GM12891 (cell line): Measurements from ENCODE around the gene PON1.

Experiments
- PAX5 ChIP-seq: IDR thresholded peaks from 2 replicates; pipeline ENCODE4 v1.6.1; 2011; ENCODE audit warnings: low read length, moderate library complexity, mild to moderate bottlenecking; ENCODE audit not compliant: insufficient read depth, severe bottlenecking
- POLR2A ChIP-seq: IDR thresholded peaks from 2 replicates; pipeline ENCODE4 v1.6.1; 2011; ENCODE audit warnings: low read depth, low read length, control low read depth
- POLR2AphosphoS5 ChIP-seq: IDR thresholded peaks from 2 replicates; pipeline ENCODE4 v1.6.1; 2011; ENCODE audit warnings: low read depth, low read length, control low read depth
- SPI1 ChIP-seq: IDR thresholded peaks from 2 replicates; pipeline ENCODE4 v1.6.1; 2011; ENCODE audit warnings: low read depth, low read length, control low read depth
- TAF1 ChIP-seq: IDR thresholded peaks from 2 replicates; pipeline ENCODE4 v1.6.1; 2011; ENCODE audit warnings: low read depth, low read length, control low read depth

DNA sequence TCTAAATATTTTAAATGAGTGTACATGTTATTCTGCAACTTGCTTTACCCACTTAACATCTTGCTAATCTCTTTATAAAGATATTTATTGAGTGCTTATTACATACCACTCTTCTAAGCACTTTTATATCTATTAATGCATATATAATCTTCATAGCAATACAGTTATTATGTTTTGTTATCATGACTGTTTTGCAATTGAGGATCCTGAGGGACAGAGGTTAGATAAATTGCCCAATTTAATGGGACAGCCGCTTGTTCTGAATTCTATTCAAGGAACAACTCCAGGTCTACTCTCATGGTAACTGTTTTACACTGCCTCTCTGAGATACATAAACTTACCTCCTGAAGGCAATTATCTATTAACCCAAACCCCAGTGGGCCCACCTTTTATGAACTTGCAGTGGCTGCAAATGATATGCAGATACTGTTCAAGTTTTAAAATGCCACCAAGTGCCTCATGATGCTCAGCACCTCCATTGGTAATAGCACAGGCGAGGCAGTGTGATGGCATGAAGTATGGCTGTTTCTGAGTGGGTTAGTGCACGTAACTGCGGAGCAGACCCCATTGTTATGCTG lies 60.5 kb downstream of the PON1 start:
- TF ChIP-seq POLR2A (no peak), SPI1 (no peak), POLR2AphosphoS5 (no peak), PAX5 (no peak), TAF1 (no peak)
